Activated naive CD4-positive, alpha-beta T cell treated with Interleukin-2 at 50 U/mL for 16 hours (primary cell): ENCODE results near the gene SLC12A8.

Source experiments
- DNase-seq: peaks from one replicate; pipeline ENCODE4 v3.0.0-alpha.2; 2020

Gene SLC12A8

DNA sequence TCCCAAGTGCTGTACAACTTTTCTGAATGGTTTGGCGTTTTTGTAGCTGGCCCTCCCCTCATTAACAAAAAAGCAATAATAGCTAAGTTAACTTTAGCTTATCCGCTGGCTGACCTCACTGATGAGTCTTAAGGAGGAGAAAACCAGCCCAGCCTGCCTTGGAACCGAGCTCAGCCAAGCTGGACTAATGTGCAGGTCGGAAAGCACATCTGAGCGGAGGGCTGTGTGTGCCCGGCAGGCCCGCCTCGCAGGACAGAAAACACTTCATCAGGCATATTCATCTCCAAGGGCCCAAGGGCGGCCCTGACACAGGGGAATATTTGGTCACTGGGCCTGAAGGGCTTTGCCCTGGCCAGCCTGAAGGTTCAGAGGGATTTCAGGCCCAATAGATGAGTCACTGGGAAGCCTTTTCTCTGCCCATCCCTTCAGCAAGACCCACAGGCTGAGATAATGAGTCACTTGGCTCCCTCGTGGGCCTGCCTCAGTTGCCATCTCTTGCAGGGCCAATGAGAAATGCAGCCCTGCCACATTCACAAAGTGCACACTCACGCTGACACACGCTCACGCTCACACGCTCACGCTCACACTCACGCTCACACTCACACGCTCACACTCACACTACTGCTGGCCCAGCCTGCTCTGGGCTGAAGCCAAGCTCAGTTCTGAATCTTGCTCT, 75.1 kb downstream of the SLC12A8 start:
- DNase-seq: no peak

DNA sequence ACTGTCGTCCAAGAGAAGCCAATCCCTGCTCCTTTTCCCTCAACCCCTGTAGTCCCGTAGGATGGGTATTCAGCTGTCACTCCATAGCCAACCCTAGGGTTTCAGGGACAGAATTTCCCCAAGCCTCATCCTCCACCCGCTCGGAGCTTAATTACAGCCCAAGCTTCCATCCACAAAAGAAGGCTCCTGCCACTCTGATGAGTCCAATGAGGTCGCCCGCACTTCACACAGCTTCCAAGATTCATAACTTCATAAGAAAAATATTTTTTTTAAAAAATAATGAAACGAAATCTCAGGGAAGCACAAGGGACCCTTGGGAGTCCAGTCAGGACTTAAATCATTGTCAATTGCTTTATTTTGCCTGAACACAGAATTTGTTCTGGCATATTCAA, 75.6 kb downstream of the SLC12A8 start:
- DNase-seq: no peak

DNA sequence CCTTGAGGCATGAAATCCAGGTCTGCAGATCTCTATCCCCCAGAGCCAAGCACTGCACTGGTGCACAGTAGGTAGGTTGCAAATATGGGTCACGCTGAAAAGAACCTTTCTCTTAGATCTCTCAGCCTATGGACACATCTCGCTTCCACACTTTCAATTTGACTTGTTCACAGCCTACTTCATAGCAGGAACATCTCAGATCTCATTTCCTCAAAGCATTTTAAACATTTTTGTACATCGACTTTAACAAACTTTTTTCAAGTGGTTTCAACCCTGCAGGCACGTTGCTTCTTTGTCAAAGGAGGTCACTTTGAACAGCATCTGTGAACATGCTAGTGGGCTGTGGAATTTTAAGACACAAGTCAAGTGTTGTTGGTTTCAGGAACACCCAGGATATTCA, 76.0 kb downstream of the SLC12A8 start:
- DNase-seq: no peak

DNA sequence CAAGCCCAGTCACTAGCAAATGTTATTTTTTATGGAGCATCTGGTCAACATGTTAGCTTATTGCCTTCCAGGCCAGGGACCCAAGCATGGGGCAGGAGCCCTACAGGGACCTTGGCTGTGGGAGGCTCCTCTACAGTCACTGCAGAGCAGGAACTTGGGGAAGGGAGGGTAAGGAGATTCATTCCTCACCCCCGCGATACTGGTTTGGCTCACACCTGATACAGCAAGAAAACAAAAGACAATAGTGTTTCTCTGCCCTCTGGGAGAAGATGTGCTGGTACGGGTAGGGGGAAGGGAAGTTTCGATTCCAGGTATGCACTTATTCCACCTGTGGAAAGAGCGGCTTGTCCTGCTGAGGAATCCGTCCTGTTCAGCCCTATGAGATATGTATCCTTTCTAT, 77.6 kb downstream of the SLC12A8 start:
- no peak for DNase-seq

DNA sequence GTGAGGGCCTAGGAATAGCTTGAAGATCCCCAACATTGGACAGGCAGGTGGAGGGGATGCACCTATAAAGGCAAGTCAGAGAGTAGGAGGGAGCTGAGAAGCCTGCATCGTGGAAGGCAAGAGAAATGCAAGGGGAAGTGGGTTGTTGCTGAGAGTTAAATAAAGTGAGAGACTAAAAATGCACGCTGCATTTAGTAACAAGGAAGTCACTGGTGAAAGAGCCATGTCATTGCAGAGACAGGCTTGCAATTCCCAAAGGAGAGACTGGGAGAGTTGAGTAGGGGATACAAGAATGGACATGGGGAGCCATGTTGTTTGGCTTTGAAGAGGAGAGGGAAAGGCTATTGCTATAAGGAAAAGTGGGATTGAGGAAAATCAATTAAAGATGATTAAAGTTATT, 79.7 kb downstream of the SLC12A8 start:
- no peak for DNase-seq

DNA sequence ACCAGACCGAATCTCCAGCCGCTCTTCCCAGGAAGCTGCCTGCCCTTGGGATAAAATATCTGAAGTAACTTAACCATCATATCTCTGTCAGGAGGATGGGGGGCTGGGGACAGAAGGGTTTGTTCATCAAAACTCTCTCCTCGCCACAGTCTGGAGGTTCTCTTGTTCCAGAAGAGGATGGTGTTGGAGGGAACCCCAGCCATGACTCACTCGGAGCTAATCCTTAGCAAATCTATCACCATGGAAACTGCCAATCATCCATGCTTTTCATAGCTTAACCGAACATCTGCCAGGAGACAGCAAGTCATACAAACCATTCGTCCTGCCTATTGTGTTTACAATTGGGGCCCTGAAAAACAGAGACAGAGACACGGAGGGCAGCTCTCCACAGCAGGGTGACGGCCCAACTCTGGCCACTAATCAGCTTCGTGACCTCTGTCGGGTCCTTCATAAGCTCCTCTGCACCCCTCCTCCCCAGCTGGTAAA, 83.0 kb downstream of the SLC12A8 start:
- DNase-seq: no peak

DNA sequence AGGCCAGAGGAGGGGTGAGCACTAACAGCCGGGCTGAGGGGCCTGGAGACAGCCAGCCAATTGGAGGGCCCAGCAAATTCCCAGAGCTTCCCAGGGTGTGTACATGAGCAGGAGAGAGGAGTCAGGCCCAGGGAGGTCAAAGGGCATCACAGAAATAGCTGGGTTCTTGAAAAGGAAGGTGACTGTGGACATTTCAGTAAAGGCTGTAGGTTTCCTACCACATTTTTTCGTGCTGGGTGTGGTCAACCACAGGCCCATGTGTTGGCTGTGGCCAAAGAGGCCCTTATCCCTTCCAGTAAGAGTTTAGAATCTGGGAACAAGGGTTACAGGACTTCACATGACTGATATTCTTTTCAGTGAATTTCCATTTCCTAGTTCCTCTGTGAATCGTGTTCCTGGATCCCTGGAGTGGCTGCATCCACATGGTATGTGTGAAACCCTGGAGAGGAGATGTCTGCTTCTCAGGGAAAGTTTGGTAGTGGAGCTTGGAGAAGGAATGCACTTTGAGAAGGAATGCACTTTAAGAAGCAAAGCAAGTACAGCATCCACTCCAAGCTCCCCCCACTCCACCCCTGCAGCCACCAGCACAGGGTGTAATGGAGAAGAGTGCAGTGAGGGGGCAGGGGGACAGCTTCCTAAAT, 83.6 kb downstream of the SLC12A8 start:
- no peak for DNase-seq

DNA sequence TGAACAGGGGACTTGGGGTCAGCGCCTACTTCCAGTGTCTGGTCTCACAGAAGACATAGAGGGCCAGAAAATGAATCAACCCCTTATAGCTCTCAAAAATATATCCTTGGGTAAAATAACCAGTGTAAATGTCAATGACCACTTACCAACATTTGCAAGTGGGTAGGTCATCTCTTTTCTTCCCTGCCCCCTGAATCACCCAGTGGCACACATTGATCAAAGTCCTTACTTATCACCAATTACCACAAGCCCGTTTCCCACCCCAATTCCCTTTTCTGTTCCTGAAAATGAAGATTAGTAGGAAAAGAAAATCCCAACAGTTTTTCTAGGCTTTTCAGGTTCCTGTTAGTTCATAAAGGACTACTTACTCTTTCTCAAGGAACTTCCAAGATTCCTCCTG, 86.2 kb downstream of the SLC12A8 start:
- DNase-seq: no peak

DNA sequence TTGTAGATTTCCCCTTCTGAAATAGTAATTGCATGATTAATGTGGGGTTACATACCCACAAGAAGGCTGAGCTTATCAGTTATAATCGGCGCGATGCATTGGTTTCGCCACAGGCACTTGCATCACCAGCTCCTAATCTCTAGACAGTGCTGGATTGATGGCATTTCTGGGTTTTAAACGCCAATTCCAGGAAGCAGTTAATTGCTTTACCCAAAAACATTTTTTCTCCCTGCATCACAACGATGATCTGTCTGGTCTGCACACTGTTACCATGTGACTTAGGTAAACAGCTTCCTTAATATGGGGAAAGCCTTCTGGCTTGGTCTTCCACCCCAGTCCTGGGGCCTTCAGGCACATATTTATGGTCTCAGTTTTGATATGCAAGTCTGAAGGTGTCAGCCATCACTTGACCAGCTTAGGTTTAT, 86.7 kb downstream of the SLC12A8 start:
- DNase-seq: peak; percentile 22

DNA sequence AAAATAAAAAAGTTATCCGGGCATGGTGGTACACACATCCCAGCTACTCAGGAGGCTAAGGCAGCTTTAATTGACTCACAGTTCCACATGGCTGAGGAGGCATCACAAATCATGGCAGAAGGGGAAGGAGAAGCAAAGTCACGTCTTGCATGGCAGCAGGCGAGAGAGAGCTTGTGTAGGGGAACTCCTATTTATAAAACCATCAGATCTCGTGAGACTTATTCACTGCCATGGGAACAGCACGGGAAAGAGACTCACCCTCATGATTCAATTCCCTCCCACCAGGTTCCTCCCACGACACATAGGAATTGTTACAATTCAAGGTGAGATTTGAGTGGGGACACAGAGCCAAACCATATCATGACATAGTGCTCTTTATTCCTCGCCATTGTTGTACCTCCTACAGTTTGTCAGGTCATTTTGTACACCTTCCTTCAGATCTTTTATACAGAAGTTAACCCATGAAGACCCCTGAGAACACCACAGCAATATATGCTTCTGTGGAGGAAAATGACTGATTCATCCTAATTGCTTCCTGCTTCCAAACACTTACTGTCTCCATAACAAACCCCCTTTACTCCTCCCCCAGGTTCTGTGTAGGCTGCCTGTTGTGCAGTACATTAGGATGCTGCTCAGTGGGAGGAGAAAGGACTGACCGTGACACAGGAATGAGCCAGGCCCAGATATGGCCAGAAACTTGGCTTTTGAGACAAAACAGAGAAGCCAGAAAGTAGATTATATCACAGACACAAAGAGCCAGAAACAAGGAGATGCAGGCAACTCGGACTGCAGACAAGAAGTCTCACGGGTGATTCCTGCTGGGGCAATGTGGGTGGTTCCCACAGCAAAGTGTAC, 88.9 kb downstream of the SLC12A8 start:
- no peak for DNase-seq

DNA sequence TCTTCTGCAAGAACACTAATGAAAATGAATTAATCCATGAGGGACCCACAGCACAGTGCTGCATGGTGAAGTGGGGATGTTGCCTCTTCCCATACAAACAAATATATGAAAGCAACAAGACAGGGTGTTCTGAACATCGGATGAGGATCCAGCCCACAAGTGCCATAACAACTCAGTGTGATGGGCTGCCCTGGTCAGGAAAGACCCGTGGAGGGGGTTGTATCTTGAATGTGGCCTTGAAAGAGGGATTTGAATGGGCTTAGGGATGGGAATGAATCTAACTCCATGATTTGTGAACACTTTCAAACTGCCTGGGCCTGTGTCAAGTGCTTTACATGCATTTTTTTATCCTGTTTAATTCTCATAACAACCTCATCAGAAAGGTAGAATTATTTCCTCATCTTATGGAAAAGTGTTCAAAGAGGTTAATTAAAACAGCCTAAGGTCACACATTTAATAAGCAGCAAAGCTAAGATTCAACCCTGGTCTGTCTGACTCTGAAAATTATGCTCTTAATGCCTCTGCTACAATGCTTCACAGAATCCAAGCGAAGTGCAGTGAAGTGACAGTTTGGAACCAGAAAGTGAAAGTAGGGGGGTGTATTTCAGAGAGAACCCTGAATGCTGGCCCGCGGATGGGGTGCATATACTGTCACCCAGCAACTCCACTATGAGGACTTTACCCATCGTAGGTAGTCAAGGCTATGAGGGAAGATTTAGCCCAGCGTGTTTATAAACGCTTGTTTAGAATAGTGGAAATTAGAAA, 91.1 kb downstream of the SLC12A8 start:
- DNase-seq: peak; percentile 19

DNA sequence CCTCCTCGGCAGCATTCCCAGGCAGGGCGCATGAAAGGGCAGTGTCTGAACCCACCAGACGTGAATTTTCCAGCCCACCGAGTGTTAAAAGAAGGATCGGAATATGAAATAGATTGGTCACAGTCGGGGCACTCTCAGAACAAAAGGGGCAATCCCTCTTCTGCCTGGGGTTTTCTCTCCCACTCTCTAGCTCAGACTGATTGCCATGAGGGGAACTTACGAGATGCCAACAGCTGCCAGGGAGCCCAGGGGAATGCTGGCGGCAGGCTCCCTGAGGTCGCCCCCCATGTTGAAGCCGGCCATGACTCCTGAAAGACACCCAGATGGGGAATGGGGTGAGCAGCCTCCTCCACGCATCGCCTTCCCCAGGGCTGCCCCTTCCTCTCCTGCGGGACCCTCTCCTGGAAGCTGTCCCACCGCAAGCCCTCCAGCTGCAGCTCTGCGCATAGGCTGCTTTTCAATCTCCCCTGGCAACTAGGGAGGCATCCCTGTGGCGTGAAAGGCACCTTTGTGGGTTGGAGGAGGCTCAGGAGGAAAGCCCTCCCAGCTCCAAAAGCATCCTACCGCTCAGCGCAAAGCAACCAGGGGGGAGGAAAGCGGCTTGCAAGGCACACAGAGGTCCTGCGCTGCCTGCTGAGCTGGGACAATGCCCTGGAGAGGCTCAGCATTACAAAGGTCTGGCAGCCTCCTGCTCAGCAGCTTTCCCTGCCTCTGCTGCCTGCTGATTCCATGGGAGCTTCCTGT, 92.0 kb downstream of the SLC12A8 start:
- DNase-seq: no peak

DNA sequence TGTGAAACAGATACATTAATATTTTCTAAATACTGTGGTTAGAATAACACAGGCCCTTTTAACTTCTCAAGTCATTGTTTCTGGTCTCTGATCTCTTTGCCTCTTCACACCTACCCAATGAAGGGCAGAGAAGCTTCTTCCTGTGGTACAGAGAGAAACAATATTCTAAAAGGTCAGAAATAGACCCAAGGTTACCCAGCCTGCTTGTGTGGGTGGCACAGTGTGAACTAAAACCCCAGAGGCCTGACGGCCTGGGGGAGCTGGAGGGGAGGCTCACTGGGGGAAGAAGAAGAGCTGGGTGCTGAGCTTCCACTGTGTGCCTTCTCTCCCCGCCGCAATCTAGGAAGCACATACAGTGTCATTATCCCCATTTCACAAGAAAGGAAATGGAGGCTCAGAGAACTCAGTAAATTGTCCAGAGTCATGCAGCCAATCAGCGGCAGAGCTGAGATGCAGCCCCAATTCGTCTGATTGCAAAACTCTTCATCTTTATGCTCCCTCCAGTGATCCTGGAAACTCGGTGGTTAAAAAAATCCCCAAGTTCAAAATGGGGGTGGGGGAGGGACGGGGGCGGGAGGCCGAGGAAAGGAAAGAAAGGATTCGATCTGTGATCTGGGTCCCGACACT, 92.7 kb downstream of the SLC12A8 start:
- no peak for DNase-seq

DNA sequence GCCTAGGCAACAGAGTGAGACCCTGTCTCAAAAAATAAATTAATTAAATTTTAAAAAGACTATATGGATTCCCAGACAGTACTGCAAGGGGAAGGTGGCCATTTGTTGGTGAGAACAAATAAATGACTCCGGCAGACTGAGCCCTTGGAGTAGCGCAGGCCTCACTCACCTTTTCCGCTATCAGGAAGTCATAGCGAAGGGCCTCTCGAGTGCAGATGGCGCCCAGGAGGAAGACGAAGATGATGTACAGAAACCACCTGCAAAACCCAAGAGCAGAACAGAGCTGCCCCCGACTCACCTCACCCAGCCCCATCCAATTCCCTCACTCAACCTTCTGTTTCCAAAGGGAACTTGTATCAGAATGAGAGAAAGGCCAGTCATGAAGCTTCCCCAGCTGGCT, 93.9 kb downstream of the SLC12A8 start:
- DNase-seq: no peak

DNA sequence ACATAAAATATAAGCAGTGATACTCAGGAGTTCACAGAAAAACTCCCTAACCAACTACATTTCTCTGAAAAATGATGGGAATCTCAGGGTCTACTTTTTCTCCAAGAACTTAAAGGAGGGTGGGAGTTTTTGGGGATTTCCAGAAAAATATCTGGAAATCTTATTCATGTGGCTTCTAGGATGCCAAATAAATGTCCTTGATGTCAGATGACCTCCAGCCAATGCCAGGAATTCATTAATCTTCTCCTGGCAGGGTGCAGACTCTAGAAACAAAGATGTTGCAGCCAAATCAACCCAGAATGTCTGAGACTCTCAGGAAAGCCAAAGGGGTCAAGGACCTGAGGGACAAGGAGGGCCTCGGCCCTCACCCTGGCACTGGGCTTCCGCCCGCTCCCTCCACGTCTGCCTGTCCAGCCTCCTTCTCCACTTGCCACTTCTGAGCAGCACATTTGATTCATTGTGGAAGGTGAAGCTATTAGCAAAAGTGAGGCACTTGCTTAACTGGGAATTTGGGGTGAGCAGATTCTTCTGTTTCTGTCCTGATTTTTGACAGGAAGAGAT, 94.8 kb downstream of the SLC12A8 start:
- DNase-seq: no peak

DNA sequence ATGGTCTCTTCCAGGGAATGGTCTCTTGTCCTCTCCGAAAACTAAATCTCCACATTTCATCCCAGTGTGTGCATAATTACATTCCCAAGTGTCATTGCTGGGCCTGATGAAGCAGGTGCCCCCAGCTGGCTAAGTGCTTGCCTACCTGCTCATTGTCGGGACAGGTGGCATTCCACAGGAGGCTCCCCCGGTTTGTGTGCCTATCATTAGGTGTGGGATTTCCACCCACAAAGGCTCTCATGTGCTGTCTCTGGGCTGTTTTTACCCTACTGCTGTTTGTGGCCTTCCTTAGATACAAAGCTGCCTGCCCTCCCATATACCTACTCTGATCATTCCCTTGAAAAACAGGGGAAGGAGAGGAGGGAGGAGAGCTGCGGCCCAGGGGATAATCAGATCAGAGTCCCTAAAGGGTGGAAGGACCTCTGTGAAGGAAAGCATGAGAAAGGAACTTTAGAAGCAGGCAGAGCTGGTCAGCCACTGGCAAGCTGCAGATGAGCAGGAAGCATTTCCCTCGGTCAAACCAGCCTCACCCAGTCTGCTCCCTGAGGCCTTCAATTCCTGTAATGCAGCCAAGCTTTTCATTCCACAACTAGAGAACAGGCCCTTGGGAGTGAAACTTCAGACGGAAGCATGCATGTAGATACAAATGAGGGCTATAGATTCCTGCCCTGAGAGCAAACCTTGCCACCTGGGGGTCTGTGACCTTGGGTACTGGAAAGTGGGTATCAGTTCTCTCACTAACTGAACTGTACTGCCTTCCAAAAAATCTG, 96.1 kb downstream of the SLC12A8 start:
- no peak for DNase-seq

DNA sequence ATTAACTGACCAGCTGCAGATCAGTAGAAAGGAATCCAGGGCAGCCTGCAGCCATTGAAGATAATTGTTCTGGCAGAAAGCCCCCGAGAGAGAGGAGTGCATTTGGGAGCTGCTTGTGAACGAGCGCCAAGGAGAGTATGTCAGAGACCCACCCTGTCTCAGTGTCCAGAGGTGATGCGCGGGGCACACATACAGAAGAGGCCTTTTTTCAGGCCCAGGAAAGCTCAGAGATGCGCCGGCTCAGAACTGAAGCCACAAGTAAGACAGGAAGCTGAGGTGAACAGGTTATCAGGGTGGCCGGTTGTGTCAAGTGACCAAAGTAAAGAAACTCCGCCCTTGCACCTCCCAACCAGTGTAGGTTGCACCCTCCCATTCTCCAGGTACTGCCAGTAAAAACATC, 96.9 kb downstream of the SLC12A8 start:
- DNase-seq: no peak

DNA sequence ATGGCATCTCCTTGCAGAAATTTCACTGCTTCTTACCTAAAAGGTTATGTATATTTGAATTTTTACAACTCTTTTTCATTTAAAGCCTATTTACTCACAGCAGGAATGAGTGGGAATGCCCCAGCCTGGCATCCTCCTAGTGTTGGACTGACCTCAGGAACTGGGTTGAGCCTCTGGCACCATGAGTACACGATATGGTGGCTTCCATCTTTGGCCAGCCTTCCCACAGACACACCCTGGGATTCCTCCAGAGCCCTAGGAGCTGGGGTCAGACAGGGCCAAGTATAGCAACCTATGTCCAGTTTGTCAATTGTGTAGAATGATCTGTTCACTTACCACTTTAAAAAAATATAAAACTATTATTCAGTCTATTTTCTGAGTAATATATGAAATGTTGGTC, 99.6 kb downstream of the SLC12A8 start:
- DNase-seq: no peak

DNA sequence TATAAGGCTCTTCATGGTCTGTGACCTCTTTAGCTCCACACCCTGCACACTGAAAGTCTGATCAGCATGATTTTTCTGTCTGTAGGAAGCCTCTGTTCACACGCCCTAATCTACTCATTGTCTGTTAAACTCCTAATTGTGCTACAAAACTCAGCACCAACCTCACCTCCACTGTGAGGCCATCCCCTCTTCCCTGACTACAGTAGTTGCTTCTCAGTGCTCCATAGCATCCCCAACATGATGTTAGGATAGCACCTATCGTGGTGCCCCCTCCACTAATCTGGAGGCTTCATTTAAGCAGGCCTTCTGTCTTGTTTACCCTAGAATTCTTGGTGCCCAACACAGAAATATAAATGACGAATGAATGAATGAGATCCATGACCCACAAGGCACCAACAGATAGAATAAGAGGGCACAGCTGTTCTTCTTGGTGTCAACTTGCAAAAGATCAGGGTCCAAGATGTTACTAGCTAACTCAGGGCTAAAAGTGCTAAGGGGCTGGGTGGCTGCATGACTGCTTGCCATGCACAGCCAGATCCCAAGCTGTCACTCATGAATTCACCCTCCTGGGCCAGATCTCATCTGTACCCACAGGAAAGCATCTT, 101.6 kb downstream of the SLC12A8 start:
- no peak for DNase-seq
